ENCODE measurements around the gene RTN4RL1.

Gene RTN4RL1

GRCh38 chr17:1972487-1973160, 52.5 kb downstream of the RTN4RL1 start:
- DNase-seq = no peak

GRCh38 chr17:1970843-1971384, 54.2 kb downstream of the RTN4RL1 start:
- DNase-seq = no peak

GRCh38 chr17:1969712-1970111, 55.4 kb downstream of the RTN4RL1 start:
- no peak for DNase-seq

- no peak for DNase-seq
Measured at GRCh38 chr17:1967213-1967612, 57.9 kb downstream of the RTN4RL1 start.

GRCh38 chr17:1966274-1967086, 58.7 kb downstream of the RTN4RL1 start:
- DNase-seq = no peak

GRCh38 chr17:1965556-1966273, 59.4 kb downstream of the RTN4RL1 start:
- DNase-seq = no peak

- DNase-seq = no peak
Measured at GRCh38 chr17:1963250-1963649, 61.9 kb downstream of the RTN4RL1 start.

GRCh38 chr17:1961189-1961588, 63.9 kb downstream of the RTN4RL1 start:
- peak; percentile 42 for DNase-seq

GRCh38 chr17:1960545-1960912, 64.6 kb downstream of the RTN4RL1 start:
- no peak for DNase-seq

- DNase-seq = no peak
Measured at GRCh38 chr17:1959871-1960544, 65.1 kb downstream of the RTN4RL1 start.

- DNase-seq = no peak
Measured at GRCh38 chr17:1958134-1958881, 66.8 kb downstream of the RTN4RL1 start.

- DNase-seq = no peak
Measured at GRCh38 chr17:1957037-1957436, 68.1 kb downstream of the RTN4RL1 start.

GRCh38 chr17:1956134-1956533, 69.0 kb downstream of the RTN4RL1 start:
- no peak for DNase-seq

- no peak for DNase-seq
Measured at GRCh38 chr17:1953831-1954230, 71.3 kb downstream of the RTN4RL1 start.

- DNase-seq = no peak
Measured at GRCh38 chr17:1951920-1952319, 73.2 kb downstream of the RTN4RL1 start.

- DNase-seq = no peak
Measured at GRCh38 chr17:1949754-1950153, 75.4 kb downstream of the RTN4RL1 start.

- DNase-seq = no peak
Measured at GRCh38 chr17:1948517-1948825, 76.7 kb downstream of the RTN4RL1 start.

- no peak for DNase-seq
Measured at GRCh38 chr17:1947743-1948516, 77.2 kb downstream of the RTN4RL1 start.

GRCh38 chr17:1947229-1947742, 77.8 kb downstream of the RTN4RL1 start:
- DNase-seq = no peak

- DNase-seq = no peak
Measured at GRCh38 chr17:1946021-1946932, 78.9 kb downstream of the RTN4RL1 start.

All from NCI-H774 (cell line).